ENCODE data around the gene TTC17. TPM values are rescaled to one million over a fixed set of nuclear protein-coding genes. Genes with fewer than 3 reads are reported as not detected.

TTC17 gene
- total and polyA plus RNA-seq, 9 of the 15 experiments (the other 6 are each of a cell fraction or from before 2014, with no cell fraction given): 19.7 to 99.1 (median 53.3) TPM

- in situ Hi-C loops (cut with MboI): no loop called here
- CTCF ChIA-PET (ENCODE audit: low intra/inter-chr PET ratio): interaction anchor here (0.6 to 3.2 kb wide), 2 partner anchors 63 to 69 kb away, joined by 3 to 10 read pairs; no protein-coding TSS in a partner anchor
- TF ChIP-seq MED1 (CRISPR knock-in tag; IDR thresholded peaks at IDR 0.05; ENCODE audit: borderline replicate concordance) (no peak), PHF20 (IDR thresholded peaks at IDR 0.05; ENCODE audit: partially characterized antibody) (no peak), ZNF551 (CRISPR knock-in tag; IDR thresholded peaks at IDR 0.05) (no peak), HMG20A (CRISPR knock-in tag; conservative IDR thresholded peaks at IDR 0.05) (no peak), CREB5 (CRISPR knock-in tag; IDR thresholded peaks at IDR 0.05) (no peak), RAD21 (CRISPR knock-in tag; conservative IDR thresholded peaks at IDR 0.05 in 1 of 2, IDR thresholded peaks at IDR 0.05 in 1 of 2) (peak; percentile 60 to 70), NFATC3 (IDR thresholded peaks at IDR 0.05) (no peak), DEAF1 (CRISPR knock-in tag; IDR thresholded peaks at IDR 0.05) (0 out of 2 replicates have a peak, but pooled peaks have one; percentile 8), SMC3 (conservative IDR thresholded peaks at IDR 0.05; ENCODE audit: insufficient read depth, low read depth, low read length) (peak; percentile 51; the same call in 1 of the 2 replicates), BDP1 (IDR thresholded peaks at IDR 0.05; ENCODE audit: insufficient read depth, insufficient read length) (no peak), KLF10 (CRISPR knock-in tag; IDR thresholded peaks at IDR 0.05) (no peak), CTCF (IDR thresholded peaks at IDR 0.05 in 2 of 3, conservative IDR thresholded peaks at IDR 0.05 in 1 of 3; ENCODE audit: insufficient read depth in 2 of 3, low read depth in 1 of 3, low read length in 3 of 3) (peak; percentile 45 to 55 (median 53)), ZBTB5 (IDR thresholded peaks at IDR 0.05) (no peak)
Observed at GRCh38 chr11:43504316-43504950, 145.7 kb downstream of the TTC17 start.

More at GRCh38 chr11:43504316-43504950, 145.7 kb downstream of the TTC17 start:
- under 1% methylated on average over 7 of the region's 7 CpGs for WGBS (ENCODE audit: insufficient coverage, low coverage, missing lambda C conversion rate)
- Histone ChIP-seq H3K79me2 (ENCODE audit: control insufficient read depth, insufficient read depth, low read length) (no peaks in the 10 kb centered on the region), H3K9ac (ENCODE audit: insufficient read depth in 1 of 2, low read depth in 2 of 2, low read length in 2 of 2) (no peak overlapping the region), H3K9me3 (replicated peaks; ENCODE audit: control insufficient read depth, insufficient read depth, low read depth, low read length) (no peaks in the 10 kb centered on the region), H3K4me3 (no peak overlapping the region), H2AFZ (ENCODE audit: low read depth, low read length) (no peak overlapping the region), H4K20me1 (replicated peaks; ENCODE audit: control insufficient read depth, insufficient read depth, low read length) (no peaks in the 10 kb centered on the region), H3K4me2 (ENCODE audit: insufficient read depth, low read length) (no peak overlapping the region), H3K27me3 (ENCODE audit: control insufficient read depth in 2 of 2, insufficient read depth in 2 of 2, low read length in 2 of 2) (peaks cover 4 to 27% of the 10 kb centered on the region in 2 experiments; a peak in 4 of 5 replicates), H3K27ac (ENCODE audit: extremely low read depth, low read depth, low read length) (no peak overlapping the region), H3K36me3 (ENCODE audit: control insufficient read depth, insufficient read depth, low read length) (no peaks in the 10 kb centered on the region), H3K9me1 (ENCODE audit: control insufficient read depth, insufficient read depth, low read length) (no peaks in the 10 kb centered on the region), H3K4me1 (replicated peaks in 1 of 2; ENCODE audit: control insufficient read depth in 2 of 2, insufficient read depth in 2 of 2, low read length in 2 of 2) (no peaks in the 10 kb centered on the region)
- FAIRE-seq (peak; percentile 49), DNase-seq (ENCODE audit: extremely low read depth in 1 of 4, low spot score in 3 of 4) (peak in 2 of 4 experiments; percentile 26 to 37), ATAC-seq (peak; percentile 76)
- BruUV-seq (replicated peaks): no TSS peak
- intact Hi-C loops (cut with micrococcal nuclease): loop anchor here (1.0 to 5.0 kb wide), 2 partner anchors 63 to 348 kb away; no protein-coding TSS in a partner anchor
- POLR2A ChIA-PET: interaction anchor here (1.3 kb wide), 1 partner anchor 12 kb away, joined by 5 read pairs; no protein-coding TSS in a partner anchor

All from K562 (cell line).